GM18526 (cell line): Measurements from ENCODE around the gene P2RX6.

Experiments used
- POLR2A ChIP-seq: IDR thresholded peaks from 3 replicates; pipeline ENCODE4 v1.6.1; 2011; ENCODE audit not compliant: insufficient read length; ENCODE audit errors: extremely low read depth

Gene P2RX6

DNA sequence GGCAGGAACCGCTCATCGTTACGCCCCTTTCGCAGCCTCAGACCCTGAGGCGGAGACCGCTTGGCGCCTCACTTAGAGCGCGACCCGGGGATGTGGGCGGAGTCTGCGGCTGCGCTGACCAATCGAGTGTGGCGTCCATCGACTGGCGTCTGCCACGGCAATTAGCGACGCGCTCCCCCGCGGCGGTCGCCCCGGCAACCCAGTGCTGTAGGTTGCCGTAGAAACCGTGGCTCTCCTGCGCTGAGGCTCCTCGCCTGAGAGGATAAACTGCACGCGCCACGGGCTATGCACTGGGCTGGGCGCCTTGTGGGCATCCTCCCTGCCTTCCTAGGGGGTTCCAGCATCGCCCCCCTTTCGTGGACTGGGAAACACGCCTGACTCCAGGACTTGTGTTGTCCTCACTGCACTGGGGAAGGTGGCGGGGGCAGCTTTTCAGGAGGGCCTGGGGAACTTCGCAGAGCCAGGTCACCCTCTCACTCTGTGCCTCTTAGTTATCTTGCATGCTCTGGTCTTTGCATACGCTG, 701 bp upstream of the P2RX6 start:
- no peak for TF ChIP-seq POLR2A

DNA sequence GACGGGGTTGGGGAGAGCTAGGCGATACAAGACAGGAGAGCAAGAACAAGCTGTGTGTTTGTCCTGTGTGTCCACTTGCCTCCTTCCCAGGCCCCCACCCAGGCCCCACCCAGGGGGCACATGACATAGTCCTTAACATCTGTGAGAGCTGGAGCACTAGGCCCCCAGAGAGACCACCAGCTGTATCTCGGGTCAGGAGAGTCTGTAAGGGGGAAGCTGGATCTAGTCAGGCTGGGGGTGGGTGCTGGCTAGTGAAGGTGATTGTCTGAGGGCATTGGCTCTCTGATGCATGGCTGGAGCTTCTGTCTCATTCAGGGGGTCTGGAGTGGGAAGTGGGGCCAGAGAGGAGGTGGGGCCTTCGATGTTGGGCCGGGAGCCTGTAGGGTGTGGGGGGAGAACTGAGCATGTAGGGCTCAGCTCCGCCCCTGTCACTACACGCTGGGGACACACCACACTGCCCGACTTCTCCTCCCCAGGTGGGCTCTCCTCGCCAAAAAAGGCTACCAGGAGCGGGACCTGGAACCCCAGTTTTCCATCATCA, 571 bp downstream of the P2RX6 start:
- no peak for TF ChIP-seq POLR2A

DNA sequence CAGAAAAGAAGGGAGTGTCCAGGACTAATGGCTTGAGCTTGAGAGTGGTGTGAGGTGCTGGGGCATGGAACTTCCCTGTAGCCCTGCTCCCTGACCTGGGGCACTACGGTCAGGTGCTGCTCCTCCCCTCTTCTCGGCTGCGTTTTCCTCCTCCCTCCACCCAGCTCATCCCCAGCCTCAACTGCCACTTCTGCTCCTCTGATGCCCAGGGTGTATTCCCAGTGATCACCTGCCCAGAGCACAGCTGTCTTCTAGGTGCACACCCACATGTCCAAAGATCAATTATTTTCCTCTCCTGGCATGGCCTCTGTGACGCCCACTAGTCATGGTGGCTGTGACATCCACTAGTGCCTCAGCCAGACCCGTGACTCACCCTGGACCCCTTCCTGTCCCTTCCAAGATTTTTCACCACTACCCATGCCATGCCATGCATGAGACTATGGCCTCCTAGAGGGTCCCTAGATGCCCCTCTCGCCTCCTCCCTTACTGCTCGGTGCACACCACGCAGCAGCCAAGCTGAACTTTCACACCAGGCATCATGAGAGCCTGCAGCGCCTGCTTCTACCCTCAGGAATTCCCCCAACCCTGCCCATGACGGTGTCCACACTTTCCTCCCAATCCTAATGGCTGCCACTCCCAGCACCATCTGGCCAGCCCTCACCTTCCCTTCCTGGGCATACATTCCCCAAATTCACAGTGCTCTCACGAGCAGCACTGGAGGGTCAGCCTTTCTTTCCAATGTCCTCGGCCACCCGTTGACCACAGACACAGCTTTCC, 1.9 kb downstream of the P2RX6 start:
- TF ChIP-seq POLR2A: no peak

DNA sequence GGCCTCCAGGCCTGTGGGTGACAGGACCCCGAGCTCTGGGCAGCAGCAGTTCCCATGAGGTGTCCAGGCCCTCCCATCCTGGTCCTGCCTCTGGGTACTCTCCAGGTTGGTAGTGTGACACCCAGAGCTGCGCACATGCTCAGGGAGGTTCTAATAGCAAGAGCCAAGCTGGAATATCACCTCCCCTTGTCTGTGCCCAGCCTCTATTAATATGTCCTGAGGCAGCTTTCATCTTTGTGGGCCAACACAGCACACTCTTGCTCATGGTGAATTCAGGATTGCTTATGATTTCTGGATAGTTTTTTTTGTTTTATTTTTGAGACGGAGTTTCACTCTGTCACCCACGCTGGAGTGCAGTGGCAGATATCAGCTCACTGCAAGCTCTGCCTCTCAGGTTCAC, 3.3 kb downstream of the P2RX6 start:
- no peak for TF ChIP-seq POLR2A

DNA sequence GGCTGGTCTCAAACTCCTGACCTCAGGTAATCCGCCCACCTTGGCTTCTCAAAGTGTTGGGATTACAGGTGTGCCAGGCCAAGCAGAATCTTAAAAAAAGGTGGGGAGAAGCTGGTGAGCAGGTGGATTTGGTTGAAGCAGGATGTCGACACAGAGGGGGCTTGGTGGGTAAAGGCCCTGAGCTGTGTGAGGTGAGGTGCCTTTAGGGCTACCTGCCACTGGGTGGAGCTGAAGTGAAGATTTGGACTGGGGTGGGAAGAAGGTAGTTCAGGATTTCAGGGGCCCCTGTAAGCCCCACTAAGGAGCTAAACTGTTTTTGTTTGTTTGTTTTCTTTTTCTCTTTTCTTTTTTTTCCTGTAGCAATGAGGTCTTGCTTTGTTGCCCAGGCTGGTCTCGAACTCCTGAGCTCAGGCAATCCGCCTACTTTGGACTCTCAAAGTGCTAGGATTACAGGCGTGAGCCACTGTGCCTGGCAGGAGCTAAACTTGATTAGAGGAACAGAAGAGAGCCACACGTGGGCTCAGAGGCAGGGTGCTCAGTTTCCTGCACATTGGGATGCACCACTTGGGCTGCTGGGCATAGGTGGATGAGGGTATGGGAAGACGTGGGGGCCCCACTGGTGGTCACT, 6.0 kb downstream of the P2RX6 start:
- TF ChIP-seq POLR2A: no peak

DNA sequence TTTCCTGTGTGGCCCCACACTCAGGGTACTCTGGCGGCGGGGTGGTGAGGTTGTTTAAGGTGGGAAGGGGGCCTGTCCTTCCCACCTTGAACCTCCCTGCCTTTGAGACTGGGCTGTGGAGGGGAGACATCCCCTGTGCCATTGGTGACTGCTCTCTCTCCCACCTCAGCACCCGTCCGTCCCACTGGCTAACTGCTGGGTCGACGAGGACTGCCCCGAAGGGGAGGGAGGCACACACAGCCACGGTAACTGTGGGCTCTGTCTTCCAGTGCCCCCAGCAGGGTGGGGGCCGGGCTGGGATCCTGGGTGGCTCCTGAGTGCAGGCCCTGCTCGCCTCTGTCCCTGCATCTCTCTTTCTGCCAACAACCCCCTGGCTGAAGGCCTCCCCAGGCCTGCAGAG, 7.5 kb downstream of the P2RX6 start:
- TF ChIP-seq POLR2A: no peak

DNA sequence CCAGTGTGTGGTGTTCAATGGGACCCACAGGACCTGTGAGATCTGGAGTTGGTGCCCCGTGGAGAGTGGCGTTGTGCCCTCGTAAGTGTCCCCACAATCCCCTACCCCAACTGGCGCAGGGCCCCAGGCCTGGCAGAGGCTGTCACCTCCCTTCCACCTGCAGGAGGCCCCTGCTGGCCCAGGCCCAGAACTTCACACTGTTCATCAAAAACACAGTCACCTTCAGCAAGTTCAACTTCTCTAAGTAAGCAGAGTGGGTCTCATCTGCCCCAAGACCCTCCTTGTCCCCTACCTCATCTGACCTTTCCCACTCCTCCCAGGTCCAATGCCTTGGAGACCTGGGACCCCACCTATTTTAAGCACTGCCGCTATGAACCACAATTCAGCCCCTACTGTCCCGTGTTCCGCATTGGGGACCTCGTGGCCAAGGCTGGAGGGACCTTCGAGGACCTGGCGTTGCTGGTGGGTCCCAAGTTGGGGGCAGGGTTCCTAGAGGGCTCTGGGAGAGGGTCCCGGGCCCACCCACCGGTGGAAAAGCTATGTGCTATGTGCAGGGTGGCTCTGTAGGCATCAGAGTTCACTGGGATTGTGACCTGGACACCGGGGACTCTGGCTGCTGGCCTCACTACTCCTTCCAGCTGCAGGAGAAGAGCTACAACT, 8.1 kb downstream of the P2RX6 start:
- TF ChIP-seq POLR2A: no peak

DNA sequence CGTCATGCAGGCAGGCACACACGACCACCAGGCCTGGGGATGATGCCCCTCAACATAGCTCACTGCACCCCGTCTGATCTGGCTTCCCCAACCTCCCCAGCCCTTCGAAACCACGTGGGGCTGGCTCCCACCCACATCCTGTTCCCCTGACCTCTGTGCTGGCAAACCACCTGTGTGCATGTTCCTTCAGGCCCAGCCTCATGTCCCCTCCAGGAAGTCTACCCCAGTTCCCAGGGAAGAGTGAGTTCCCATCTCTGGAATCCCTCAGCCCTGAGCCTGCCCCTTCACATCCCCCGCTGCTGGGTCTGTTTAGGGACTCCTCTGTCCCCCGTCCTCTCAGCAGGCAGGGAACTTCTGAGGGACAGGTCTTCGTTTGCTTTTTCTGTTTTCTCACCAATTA, 10.3 kb downstream of the P2RX6 start:
- no peak for TF ChIP-seq POLR2A

DNA sequence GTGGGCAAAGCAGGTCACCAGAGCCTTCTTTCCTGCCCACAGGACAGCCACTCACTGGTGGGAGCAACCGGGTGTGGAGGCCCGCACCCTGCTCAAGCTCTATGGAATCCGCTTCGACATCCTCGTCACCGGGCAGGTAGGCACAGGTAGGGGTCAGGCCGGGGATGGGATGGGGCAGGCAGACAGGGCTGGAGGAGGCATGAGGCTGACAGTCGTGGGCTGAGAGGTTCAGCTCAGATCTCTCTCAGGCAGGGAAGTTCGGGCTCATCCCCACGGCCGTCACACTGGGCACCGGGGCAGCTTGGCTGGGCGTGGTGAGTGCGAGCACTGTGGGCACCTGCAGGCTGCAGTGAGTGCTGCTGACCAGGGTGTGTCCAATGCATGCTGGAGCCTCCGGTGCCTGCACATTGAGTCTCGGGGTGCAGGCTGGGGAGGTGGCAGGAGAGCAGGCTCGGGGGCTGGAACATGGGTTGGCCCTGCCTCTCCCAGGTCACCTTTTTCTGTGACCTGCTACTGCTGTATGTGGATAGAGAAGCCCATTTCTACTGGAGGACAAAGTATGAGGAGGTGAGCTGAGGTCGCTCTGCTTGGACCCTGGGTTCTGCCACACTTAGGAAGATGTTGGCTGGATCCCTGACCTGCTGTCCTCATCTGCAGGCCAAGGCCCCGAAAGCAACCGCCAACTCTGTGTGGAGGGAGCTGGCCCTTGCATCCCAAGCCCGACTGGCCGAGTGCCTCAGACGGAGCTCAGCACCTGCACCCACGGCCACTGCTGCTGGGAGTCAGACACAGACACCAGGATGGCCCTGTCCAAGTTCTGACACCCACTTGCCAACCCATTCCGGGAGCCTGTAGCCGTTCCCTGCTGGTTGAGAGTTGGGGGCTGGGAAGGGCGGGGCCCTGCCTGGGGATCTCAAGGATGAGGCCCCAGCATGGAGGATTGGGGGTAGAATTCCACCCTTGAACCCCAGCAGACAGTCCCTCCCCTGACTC, 11.1 kb downstream of the P2RX6 start:
- TF ChIP-seq POLR2A: no peak

DNA sequence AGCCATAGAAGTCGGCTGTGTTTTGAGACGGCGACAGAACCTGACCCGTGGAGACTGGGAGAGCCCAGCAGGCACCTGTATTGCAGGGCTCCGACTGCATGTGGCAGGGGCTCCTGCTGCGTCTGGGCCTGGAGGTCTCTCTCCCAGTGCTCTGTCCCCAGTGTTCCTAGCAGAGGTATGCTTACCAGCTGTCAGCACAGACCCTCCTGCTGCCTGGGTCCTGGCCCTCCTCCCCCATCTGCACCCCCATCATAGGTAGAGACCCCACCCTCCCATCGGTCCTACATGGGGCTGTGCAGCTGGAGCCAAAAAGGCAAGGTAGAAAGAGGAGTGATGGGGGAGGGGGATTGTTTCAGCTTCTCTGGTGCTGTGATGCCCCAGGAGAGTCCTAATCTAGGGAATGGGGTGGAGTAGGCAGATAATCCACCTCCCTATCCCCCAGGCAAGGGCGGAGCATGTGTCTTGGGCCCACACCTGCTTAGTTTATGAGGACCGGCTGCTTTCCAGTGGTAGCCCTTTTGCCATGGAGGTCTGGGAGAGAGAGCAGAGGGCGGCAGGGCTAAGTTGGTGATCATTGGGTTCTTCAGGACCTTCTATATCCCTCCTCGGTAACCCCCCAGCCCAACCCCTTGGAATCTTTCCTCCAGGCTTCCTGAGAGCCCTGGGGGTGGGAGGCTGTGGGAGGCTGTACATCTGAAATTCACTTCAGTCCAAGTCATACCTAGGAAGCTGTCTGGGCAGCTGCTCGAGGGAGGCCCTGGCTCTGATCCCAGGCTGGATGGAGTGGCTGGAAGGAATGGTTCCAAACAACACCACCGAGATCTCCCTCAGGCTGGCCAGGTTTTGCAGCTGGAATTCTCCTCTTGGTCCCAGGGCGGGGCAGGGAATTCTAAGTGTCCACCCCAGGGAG, 12.1 kb downstream of the P2RX6 start:
- TF ChIP-seq POLR2A: no peak

DNA sequence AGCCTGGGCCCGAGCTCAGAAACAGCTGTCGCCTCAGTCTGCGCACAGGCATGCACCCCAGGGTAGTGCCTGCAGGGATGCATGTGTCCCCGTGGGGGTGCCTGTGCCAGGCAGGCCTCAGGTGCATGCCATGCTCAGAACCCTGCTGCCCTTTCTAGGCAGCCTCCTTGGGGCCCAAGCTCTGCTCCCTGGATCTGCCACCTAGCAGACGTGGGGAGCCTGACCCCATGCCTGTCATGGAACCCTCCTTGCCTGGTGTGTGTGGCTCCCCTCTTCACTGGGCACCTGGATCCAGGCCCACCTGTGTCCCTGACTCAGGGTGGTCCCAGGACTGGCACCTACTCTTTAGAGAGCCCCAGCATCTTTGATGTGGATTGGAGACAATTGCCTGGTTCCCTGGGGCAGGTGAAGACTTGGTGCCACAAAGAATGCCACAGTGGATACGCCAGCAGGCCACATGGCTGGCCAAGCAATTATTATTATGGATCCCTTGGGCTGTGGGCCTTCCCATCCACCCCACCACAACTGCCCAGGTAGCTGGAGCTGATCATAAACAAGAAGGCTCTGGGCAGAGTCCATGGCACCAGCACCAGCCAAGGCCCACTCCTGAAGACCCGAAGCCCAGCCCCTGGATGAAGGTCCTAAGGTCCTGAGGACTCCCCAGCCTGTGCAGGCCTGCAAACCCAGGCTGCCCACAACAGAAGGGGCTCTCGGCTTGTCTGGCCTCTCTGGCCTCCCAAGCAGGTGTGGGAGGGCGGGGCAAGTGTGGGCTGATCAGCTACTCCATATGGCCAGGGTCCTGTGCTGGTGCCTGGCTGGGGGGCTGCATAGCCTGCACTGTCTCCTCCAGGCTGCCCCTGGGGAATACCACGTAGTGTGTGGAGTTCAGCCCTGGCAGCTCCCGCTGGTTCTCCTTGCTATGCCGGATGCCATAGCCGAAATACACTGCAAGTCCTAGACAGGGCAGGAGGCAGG, 13.6 kb downstream of the P2RX6 start:
- TF ChIP-seq POLR2A: no peak

DNA sequence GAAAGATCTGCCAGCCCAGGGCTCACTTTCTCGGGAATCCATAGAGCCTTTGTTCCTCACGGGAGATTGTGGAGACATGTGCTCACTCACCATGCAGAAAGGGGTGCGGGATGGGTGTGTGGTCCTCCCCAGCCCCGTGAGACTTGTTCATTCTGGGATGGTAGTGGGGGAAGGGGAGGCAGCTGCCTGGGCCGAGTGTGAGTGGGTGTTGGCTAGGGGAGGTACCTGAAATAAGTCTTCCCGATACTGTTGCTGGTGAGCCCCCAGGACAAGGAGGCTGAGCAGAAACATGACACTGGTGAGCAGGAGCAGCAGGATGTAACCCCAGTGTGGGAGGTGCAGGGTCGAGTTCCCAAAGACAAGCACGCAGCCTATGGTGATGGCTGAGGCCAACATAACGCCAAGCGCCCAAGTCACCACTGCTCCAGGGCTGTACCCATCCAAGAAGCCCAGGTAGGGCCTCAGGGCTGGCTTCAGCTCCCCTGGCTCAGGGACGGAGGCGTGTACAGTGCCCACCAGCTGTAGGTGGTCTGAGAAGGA, 14.6 kb downstream of the P2RX6 start:
- no peak for TF ChIP-seq POLR2A

DNA sequence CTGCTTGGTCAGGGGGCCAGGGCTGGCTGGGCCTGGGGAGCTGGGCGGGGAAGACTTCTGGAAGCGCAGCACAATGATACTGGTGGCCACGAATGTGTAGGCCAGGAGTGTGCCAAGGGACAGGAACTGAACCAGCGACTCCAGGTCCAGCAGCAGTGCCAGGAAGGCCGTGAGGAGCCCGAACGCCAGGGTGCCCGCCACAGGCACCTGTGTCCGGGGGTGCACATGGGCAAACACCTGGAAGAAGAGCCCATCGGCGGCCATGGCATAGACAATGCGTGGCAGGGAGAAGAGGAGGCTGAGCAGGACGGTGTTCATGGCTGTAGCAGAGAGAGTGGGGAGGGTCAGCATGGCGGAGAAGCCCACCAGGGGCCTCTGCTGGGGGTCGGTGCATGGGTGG, 15.1 kb downstream of the P2RX6 start:
- no peak for TF ChIP-seq POLR2A
